Dendritic cell treated with granulocyte-macrophage colony-stimulating factor and Interleukin-4, amounts not matched to agents 40 ng/mL and 50 ng/mL, for 4 days (primary cell): ENCODE results near the gene KCTD10.

ENCODE experiments used
- H3K27ac Mint-ChIP-seq: one replicate; pipeline ENCODE4 v1.8.0; 2022; ENCODE audit warnings: mild to moderate bottlenecking, mixed read lengths
- H3K27me3 Mint-ChIP-seq: one replicate; pipeline ENCODE4 v1.8.0; 2022; ENCODE audit warnings: mild to moderate bottlenecking, mixed read lengths
- H3K36me3 Mint-ChIP-seq: one replicate; pipeline ENCODE4 v1.8.0; 2022; ENCODE audit warnings: low read depth, mixed read lengths
- H3K4me1 Mint-ChIP-seq: one replicate; pipeline ENCODE4 v1.8.0; 2022; ENCODE audit warnings: low read depth, mixed read lengths
- H3K4me3 Mint-ChIP-seq: one replicate; pipeline ENCODE4 v1.8.0; 2022; ENCODE audit warnings: mild to moderate bottlenecking, moderate library complexity, mixed read lengths
- H3K9me3 Mint-ChIP-seq: one replicate; pipeline ENCODE4 v1.8.0; 2022; ENCODE audit warnings: mixed read lengths
- intact Hi-C: fragments of 100-400 bp; cut with micrococcal nuclease; formaldehyde crosslinking; loops from one replicate; pipeline ENCODE4 v1.15.0; 2022

KCTD10 gene

GRCh38 chr12:109489016-109489954 is 12.2 kb upstream of the KCTD10 start:
- Mint-ChIP-seq H3K27me3 (no peaks in the 10 kb centered on the region), H3K4me1 (no peaks in the 10 kb centered on the region), H3K4me3 (no peak overlapping the region), H3K9me3 (no peaks in the 10 kb centered on the region), H3K36me3 (peaks cover 96% of the 10 kb centered on the region), H3K27ac (no peak overlapping the region)
- intact Hi-C loops: no loop called here

- intact Hi-C loops: no loop called here
- Mint-ChIP-seq H3K27me3 (no peaks in the 10 kb centered on the region), H3K36me3 (peaks cover 96% of the 10 kb centered on the region), H3K27ac (no peak overlapping the region), H3K9me3 (no peaks in the 10 kb centered on the region), H3K4me1 (no peaks in the 10 kb centered on the region), H3K4me3 (no peak overlapping the region)
Measured at GRCh38 chr12:109488051-109488665, 11.1 kb upstream of the KCTD10 start.

GRCh38 chr12:109487181-109488050 is 10.3 kb upstream of the KCTD10 start:
- H3K9me3 Mint-ChIP-seq: no peaks in the 10 kb centered on the region
- intact Hi-C loops: no loop called here
- H3K27ac Mint-ChIP-seq: no peak overlapping the region
- H3K4me3 Mint-ChIP-seq: no peak overlapping the region
- H3K27me3 Mint-ChIP-seq: no peaks in the 10 kb centered on the region
- no peaks in the 10 kb centered on the region for H3K4me1 Mint-ChIP-seq
- peaks cover 94% of the 10 kb centered on the region for H3K36me3 Mint-ChIP-seq

- H3K9me3 Mint-ChIP-seq: no peaks in the 10 kb centered on the region
- intact Hi-C loops: no loop called here
- H3K27me3 Mint-ChIP-seq: no peaks in the 10 kb centered on the region
- no peak overlapping the region for H3K4me3 Mint-ChIP-seq
- no peak overlapping the region for H3K27ac Mint-ChIP-seq
- no peaks in the 10 kb centered on the region for H3K4me1 Mint-ChIP-seq
- H3K36me3 Mint-ChIP-seq: peaks cover 73% of the 10 kb centered on the region
Measured at GRCh38 chr12:109485201-109485600, 8.1 kb upstream of the KCTD10 start.

GRCh38 chr12:109483346-109483745 is 6.2 kb upstream of the KCTD10 start:
- no peaks in the 10 kb centered on the region for H3K9me3 Mint-ChIP-seq
- intact Hi-C loops: no loop called here
- H3K36me3 Mint-ChIP-seq: peaks cover 55% of the 10 kb centered on the region
- peaks cover 16% of the 10 kb centered on the region for H3K4me1 Mint-ChIP-seq
- H3K4me3 Mint-ChIP-seq: no peak overlapping the region
- H3K27ac Mint-ChIP-seq: no peak overlapping the region
- H3K27me3 Mint-ChIP-seq: no peaks in the 10 kb centered on the region

GRCh38 chr12:109482894-109483293 is 5.8 kb upstream of the KCTD10 start:
- no peak overlapping the region for H3K4me3 Mint-ChIP-seq
- intact Hi-C loops: no loop called here
- no peak overlapping the region for H3K27ac Mint-ChIP-seq
- peaks cover 52% of the 10 kb centered on the region for H3K36me3 Mint-ChIP-seq
- peaks cover 16% of the 10 kb centered on the region for H3K4me1 Mint-ChIP-seq
- no peaks in the 10 kb centered on the region for H3K27me3 Mint-ChIP-seq
- H3K9me3 Mint-ChIP-seq: no peaks in the 10 kb centered on the region

- Mint-ChIP-seq H3K4me3 (no peak overlapping the region), H3K27ac (no peak overlapping the region), H3K4me1 (peaks cover 16% of the 10 kb centered on the region), H3K9me3 (no peaks in the 10 kb centered on the region), H3K27me3 (no peaks in the 10 kb centered on the region), H3K36me3 (peaks cover 52% of the 10 kb centered on the region)
- intact Hi-C loops: no loop called here
Measured at GRCh38 chr12:109482491-109482890, 5.4 kb upstream of the KCTD10 start.

GRCh38 chr12:109481863-109482262 is 4.8 kb upstream of the KCTD10 start:
- H3K4me3 Mint-ChIP-seq: no peak overlapping the region

GRCh38 chr12:109480356-109480755 is 3.3 kb upstream of the KCTD10 start:
- Mint-ChIP-seq H3K27me3 (no peaks in the 10 kb centered on the region), H3K9me3 (no peaks in the 10 kb centered on the region), H3K27ac (no peak overlapping the region), H3K4me1 (peaks cover 32% of the 10 kb centered on the region), H3K36me3 (peaks cover 42% of the 10 kb centered on the region), H3K4me3 (no peak overlapping the region)
- intact Hi-C loops: no loop called here

More at GRCh38 chr12:109481863-109482262, 4.8 kb upstream of the KCTD10 start:
- peaks cover 52% of the 10 kb centered on the region for H3K36me3 Mint-ChIP-seq
- H3K27me3 Mint-ChIP-seq: no peaks in the 10 kb centered on the region
- no peak overlapping the region for H3K27ac Mint-ChIP-seq
- no peaks in the 10 kb centered on the region for H3K9me3 Mint-ChIP-seq
- H3K4me1 Mint-ChIP-seq: peaks cover 17% of the 10 kb centered on the region
- intact Hi-C loops: no loop called here

- intact Hi-C loops: no loop called here
- peaks cover 38% of the 10 kb centered on the region for H3K4me1 Mint-ChIP-seq
- H3K36me3 Mint-ChIP-seq: peaks cover 36% of the 10 kb centered on the region
- no peak overlapping the region for H3K4me3 Mint-ChIP-seq
- H3K27ac Mint-ChIP-seq: no peak overlapping the region
- no peaks in the 10 kb centered on the region for H3K9me3 Mint-ChIP-seq
- H3K27me3 Mint-ChIP-seq: no peaks in the 10 kb centered on the region
Measured at GRCh38 chr12:109479761-109480160, 2.7 kb upstream of the KCTD10 start.

- no peaks in the 10 kb centered on the region for H3K27me3 Mint-ChIP-seq
- no peaks in the 10 kb centered on the region for H3K9me3 Mint-ChIP-seq
- intact Hi-C loops: loop anchor here (2.0 kb wide), 2 partner anchors 15 to 45 kb away; no protein-coding TSS in a partner anchor
- H3K36me3 Mint-ChIP-seq: peaks cover 30% of the 10 kb centered on the region
- H3K4me3 Mint-ChIP-seq: peak overlapping the region; percentile 96
- peaks cover 44% of the 10 kb centered on the region for H3K4me1 Mint-ChIP-seq
- peak overlapping the region; percentile 99 for H3K27ac Mint-ChIP-seq
Measured at GRCh38 chr12:109477963-109478315, 839 bp upstream of the KCTD10 start.

- peak overlapping the region; percentile 99 for H3K27ac Mint-ChIP-seq
- H3K27me3 Mint-ChIP-seq: no peaks in the 10 kb centered on the region
- peaks cover 44% of the 10 kb centered on the region for H3K4me1 Mint-ChIP-seq
- no peaks in the 10 kb centered on the region for H3K9me3 Mint-ChIP-seq
- H3K36me3 Mint-ChIP-seq: peaks cover 32% of the 10 kb centered on the region
- peak overlapping the region; percentile 96 for H3K4me3 Mint-ChIP-seq
- intact Hi-C loops: loop anchor here (2.0 kb wide), 2 partner anchors 14 to 44 kb away; no protein-coding TSS in a partner anchor
Measured at GRCh38 chr12:109476807-109477184, 304 bp downstream of the KCTD10 start.

- Mint-ChIP-seq H3K27me3 (no peaks in the 10 kb centered on the region), H3K27ac (peak overlapping the region; percentile 99), H3K36me3 (peaks cover 33% of the 10 kb centered on the region), H3K4me3 (peak overlapping the region; percentile 96), H3K4me1 (peaks cover 44% of the 10 kb centered on the region), H3K9me3 (no peaks in the 10 kb centered on the region)
- intact Hi-C loops: loop anchor here (2.0 kb wide), 2 partner anchors 13 to 43 kb away; no protein-coding TSS in a partner anchor
Measured at GRCh38 chr12:109475993-109476806, 900 bp downstream of the KCTD10 start.
